GM19467 (cell line): ENCODE results near the gene SLC2A11.
A peak's percentile ranks its signal among the peaks of the same experiment; 100 is the strongest.

Experiments used
- ATAC-seq: cut with Tn5 transposase; IDR thresholded peaks from one replicate; pipeline ENCODE4 v1.9.1; 2021; ENCODE audit warnings: mild to moderate bottlenecking, moderate library complexity; ENCODE audit not compliant: unreplicated experiment

Gene SLC2A11

GRCh38 chr22:23832226-23833016 lies 25.3 kb upstream of the SLC2A11 start:
- ATAC-seq: no peak

- ATAC-seq: no peak
Measured at GRCh38 chr22:23833017-23833751, 24.5 kb upstream of the SLC2A11 start.

- no peak for ATAC-seq
Measured at GRCh38 chr22:23833911-23834317, 23.8 kb upstream of the SLC2A11 start.

GRCh38 chr22:23834406-23834792 lies 23.3 kb upstream of the SLC2A11 start:
- ATAC-seq: no peak

GRCh38 chr22:23834793-23835483 lies 22.7 kb upstream of the SLC2A11 start:
- ATAC-seq: no peak

- no peak for ATAC-seq
Measured at GRCh38 chr22:23835484-23836144, 22.1 kb upstream of the SLC2A11 start.

- ATAC-seq: no peak
Measured at GRCh38 chr22:23836281-23836680, 21.4 kb upstream of the SLC2A11 start.

GRCh38 chr22:23836692-23837495 lies 20.8 kb upstream of the SLC2A11 start:
- ATAC-seq: no peak

GRCh38 chr22:23837496-23837859 lies 20.2 kb upstream of the SLC2A11 start:
- ATAC-seq: no peak

GRCh38 chr22:23837911-23838680 lies 19.6 kb upstream of the SLC2A11 start:
- peak; percentile 10 for ATAC-seq

GRCh38 chr22:23838681-23839468 lies 18.8 kb upstream of the SLC2A11 start, which contains the start of gene DERL3:
TSS of gene DERL3 (minus strand) at chr22:23839006. CDS start at chr22:23838987, 19 bp downstream.
- peak; percentile 72 for ATAC-seq

GRCh38 chr22:23840026-23840425 lies 17.6 kb upstream of the SLC2A11 start:
- ATAC-seq: no peak

- no peak for ATAC-seq
Measured at GRCh38 chr22:23841292-23841691, 16.4 kb upstream of the SLC2A11 start.

GRCh38 chr22:23841736-23842445 lies 15.8 kb upstream of the SLC2A11 start:
- ATAC-seq: no peak

- ATAC-seq: no peak
Measured at GRCh38 chr22:23842599-23842998, 15.1 kb upstream of the SLC2A11 start.

GRCh38 chr22:23844739-23845202 lies 12.9 kb upstream of the SLC2A11 start:
- no peak for ATAC-seq

GRCh38 chr22:23845265-23846080 lies 12.2 kb upstream of the SLC2A11 start:
- no peak for ATAC-seq
